B cell (primary cell): Measurements from ENCODE around the gene SH3GLB2.

ENCODE experiments used
- CTCF ChIP-seq: fragments of 200-600 bp; IDR thresholded peaks from one replicate; pipeline ENCODE4 v1.8.0; 2022; ENCODE audit warnings: antibody characterized with exemption, mild to moderate bottlenecking
- EZH2 ChIP-seq: IDR thresholded peaks from 2 replicates; pipeline ENCODE4 v1.6.1; 2012; ENCODE audit warnings: borderline replicate concordance, low read depth, mild to moderate bottlenecking, moderate library complexity, low read length; ENCODE audit not compliant: insufficient read depth, poor library complexity, severe bottlenecking

GRCh38 chr9:129032541-129033159, 4.5 kb upstream of the SH3GLB2 start:
- TF ChIP-seq CTCF (no peak), EZH2 (no peak)
